ENCODE measurements around the gene POU5F1. TPM values are rescaled to one million over a fixed set of nuclear protein-coding genes. Genes with fewer than 3 reads are reported as not detected.

Gene POU5F1
- polyA plus RNA-seq, 1 of the 3 experiments (the other 2 are of a cell fraction) = not detected

DNA sequence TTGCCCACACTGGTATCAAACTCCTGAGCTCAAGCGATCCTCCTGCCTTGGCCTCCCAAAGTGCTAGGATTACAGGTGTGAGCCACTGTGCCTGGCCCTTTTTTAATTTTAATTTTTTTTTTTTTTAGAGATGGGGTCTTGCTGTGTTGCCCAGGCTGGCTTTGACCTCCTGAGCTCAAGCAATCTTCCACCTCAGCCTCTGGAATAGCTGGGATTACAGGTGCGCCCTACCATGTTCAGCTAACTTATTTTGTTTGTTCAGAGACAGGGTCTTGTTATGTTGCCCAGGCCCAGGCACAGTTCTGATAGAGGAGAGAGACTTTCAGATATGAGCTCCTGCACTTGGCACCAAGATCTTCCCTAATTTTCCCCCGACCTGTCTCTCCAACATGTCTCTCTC, 39.7 kb downstream of the POU5F1 start:
- no peaks in the 10 kb centered on the region for H3K9me2 ChIP-seq
- H3K9ac ChIP-seq = no peak overlapping the region
- no peaks in the 10 kb centered on the region for H3K79me2 ChIP-seq (ENCODE audit: insufficient read depth)
- CTCF ChIA-PET = interaction anchor here (0.8 to 4.8 kb wide), 3 partner anchors 44 to 236 kb away, joined by 3 to 21 read pairs (median 16); no protein-coding TSS in a partner anchor
- POLR2A ChIA-PET = no interaction called here
- DNase-seq = no peak
- H3K4me3 ChIP-seq (ENCODE audit: low read depth in 2 of 2, low read length in 1 of 2) = no peak overlapping the region
- no peaks in the 10 kb centered on the region for H3K9me3 ChIP-seq
- H4K20me1 ChIP-seq (ENCODE audit: insufficient read depth) = no peaks in the 10 kb centered on the region
- no peaks in the 10 kb centered on the region for H3K27me3 ChIP-seq (ENCODE audit: insufficient read depth)
- no peak overlapping the region for H3K4me2 ChIP-seq
- no peak for TF ChIP-seq RFX5 (IDR thresholded peaks at IDR 0.05; ENCODE audit: low read length)
- TF ChIP-seq TEAD4 (IDR thresholded peaks at IDR 0.05; ENCODE audit: borderline replicate concordance, insufficient read depth) = no peak
- no peak for TF ChIP-seq ELF1 (IDR thresholded peaks at IDR 0.05)
- TF ChIP-seq GABPA (IDR thresholded peaks at IDR 0.05; ENCODE audit: low read depth) = no peak
- TF ChIP-seq, protein P1, sequence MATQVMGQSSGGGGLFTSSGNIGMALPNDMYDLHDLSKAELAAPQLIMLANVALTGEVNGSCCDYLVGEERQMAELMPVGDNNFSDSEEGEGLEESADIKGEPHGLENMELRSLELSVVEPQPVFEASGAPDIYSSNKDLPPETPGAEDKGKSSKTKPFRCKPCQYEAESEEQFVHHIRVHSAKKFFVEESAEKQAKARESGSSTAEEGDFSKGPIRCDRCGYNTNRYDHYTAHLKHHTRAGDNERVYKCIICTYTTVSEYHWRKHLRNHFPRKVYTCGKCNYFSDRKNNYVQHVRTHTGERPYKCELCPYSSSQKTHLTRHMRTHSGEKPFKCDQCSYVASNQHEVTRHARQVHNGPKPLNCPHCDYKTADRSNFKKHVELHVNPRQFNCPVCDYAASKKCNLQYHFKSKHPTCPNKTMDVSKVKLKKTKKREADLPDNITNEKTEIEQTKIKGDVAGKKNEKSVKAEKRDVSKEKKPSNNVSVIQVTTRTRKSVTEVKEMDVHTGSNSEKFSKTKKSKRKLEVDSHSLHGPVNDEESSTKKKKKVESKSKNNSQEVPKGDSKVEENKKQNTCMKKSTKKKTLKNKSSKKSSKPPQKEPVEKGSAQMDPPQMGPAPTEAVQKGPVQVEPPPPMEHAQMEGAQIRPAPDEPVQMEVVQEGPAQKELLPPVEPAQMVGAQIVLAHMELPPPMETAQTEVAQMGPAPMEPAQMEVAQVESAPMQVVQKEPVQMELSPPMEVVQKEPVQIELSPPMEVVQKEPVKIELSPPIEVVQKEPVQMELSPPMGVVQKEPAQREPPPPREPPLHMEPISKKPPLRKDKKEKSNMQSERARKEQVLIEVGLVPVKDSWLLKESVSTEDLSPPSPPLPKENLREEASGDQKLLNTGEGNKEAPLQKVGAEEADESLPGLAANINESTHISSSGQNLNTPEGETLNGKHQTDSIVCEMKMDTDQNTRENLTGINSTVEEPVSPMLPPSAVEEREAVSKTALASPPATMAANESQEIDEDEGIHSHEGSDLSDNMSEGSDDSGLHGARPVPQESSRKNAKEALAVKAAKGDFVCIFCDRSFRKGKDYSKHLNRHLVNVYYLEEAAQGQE (IDR thresholded peaks at IDR 0.05; ENCODE audit: low read depth, low read length) = no peak
- no peak for TF ChIP-seq TCF12 (IDR thresholded peaks at IDR 0.05)
- no peak for TF ChIP-seq MEF2A (IDR thresholded peaks at IDR 0.05; ENCODE audit: borderline replicate concordance, low read depth)
- TF ChIP-seq, protein P2, sequence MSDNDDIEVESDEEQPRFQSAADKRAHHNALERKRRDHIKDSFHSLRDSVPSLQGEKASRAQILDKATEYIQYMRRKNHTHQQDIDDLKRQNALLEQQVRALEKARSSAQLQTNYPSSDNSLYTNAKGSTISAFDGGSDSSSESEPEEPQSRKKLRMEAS (IDR thresholded peaks at IDR 0.05; ENCODE audit: low read depth) = no peak
- no peak for TF ChIP-seq MXI1 (IDR thresholded peaks at IDR 0.05; ENCODE audit: low read depth, low read length)
- no peak for TF ChIP-seq SMC3 (IDR thresholded peaks at IDR 0.05; ENCODE audit: low read depth, low read length)
- no peak for TF ChIP-seq NRF1 (IDR thresholded peaks at IDR 0.05; ENCODE audit: low read depth, low read length)
- TF ChIP-seq, protein P3, sequence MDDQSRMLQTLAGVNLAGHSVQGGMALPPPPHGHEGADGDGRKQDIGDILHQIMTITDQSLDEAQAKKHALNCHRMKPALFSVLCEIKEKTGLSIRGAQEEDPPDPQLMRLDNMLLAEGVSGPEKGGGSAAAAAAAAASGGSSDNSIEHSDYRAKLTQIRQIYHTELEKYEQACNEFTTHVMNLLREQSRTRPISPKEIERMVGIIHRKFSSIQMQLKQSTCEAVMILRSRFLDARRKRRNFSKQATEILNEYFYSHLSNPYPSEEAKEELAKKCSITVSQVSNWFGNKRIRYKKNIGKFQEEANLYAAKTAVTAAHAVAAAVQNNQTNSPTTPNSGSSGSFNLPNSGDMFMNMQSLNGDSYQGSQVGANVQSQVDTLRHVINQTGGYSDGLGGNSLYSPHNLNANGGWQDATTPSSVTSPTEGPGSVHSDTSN (IDR thresholded peaks at IDR 0.05) = no peak
- no peaks in the 10 kb centered on the region for H3K4me1 ChIP-seq (ENCODE audit: control insufficient read depth in 1 of 2, insufficient read depth in 2 of 2, low read depth in 1 of 2, low read length in 1 of 2)
- H2AFZ ChIP-seq (ENCODE audit: low read depth) = no peak overlapping the region
- H3K27ac ChIP-seq (ENCODE audit: low read depth in 2 of 2, low read length in 1 of 2) = no peak overlapping the region
- no peaks in the 10 kb centered on the region for H3F3A ChIP-seq (replicated peaks; ENCODE audit: insufficient read depth)
- no peaks in the 10 kb centered on the region for H3K36me3 ChIP-seq (replicated peaks in 1 of 2; ENCODE audit: control insufficient read depth in 1 of 2, insufficient read depth in 2 of 2, low read length in 1 of 2)
- 47% methylated on average over 3 of the region's 3 CpGs for WGBS (ENCODE audit: low lambda C conversion rate)

DNA sequence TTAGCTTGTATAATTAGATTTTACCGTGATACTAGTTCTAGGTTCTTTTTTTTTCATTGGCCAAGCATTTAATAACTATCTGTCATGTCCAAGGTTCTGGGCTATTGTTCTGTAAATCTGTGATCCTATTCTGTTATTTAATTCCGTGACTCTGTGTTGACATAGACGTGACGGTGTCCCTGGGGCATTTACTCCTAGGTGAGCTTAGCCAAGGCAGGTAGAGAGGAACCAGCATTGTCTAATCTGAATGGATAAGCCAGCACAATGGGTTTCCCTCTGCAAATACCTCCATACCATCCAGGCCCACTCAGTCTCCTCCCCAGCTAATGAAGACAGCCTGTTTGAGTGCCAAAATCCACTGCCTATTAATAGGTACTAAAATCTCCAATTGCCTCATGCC, 41.4 kb downstream of the POU5F1 start:
- Histone ChIP-seq H3K9me2 (no peaks in the 10 kb centered on the region), H3K79me2 (ENCODE audit: insufficient read depth) (no peaks in the 10 kb centered on the region), H2AFZ (ENCODE audit: low read depth) (no peak overlapping the region), H3K4me1 (ENCODE audit: control insufficient read depth in 1 of 2, insufficient read depth in 2 of 2, low read depth in 1 of 2, low read length in 1 of 2) (peaks cover 0 to 5% of the 10 kb centered on the region in 2 experiments; a peak in 1 of 4 replicates), H3K9me3 (no peaks in the 10 kb centered on the region), H3K9ac (no peak overlapping the region), H4K20me1 (ENCODE audit: insufficient read depth) (no peaks in the 10 kb centered on the region), H3F3A (replicated peaks; ENCODE audit: insufficient read depth) (no peaks in the 10 kb centered on the region), H3K36me3 (replicated peaks in 1 of 2; ENCODE audit: control insufficient read depth in 1 of 2, insufficient read depth in 2 of 2, low read length in 1 of 2) (no peaks in the 10 kb centered on the region), H3K27me3 (ENCODE audit: insufficient read depth) (no peaks in the 10 kb centered on the region), H3K27ac (ENCODE audit: low read depth in 2 of 2, low read length in 1 of 2) (no peak overlapping the region), H3K4me3 (ENCODE audit: low read depth in 2 of 2, low read length in 1 of 2) (no peak overlapping the region), H3K4me2 (no peak overlapping the region)
- no peak for DNase-seq
- 28% methylated on average over 4 of the region's 4 CpGs for WGBS (ENCODE audit: low lambda C conversion rate)
- CTCF ChIA-PET = interaction anchor here (0.6 to 4.8 kb wide), 17 partner anchors 8 to 285 kb away, joined by 3 to 21 read pairs (median 4); partner anchors contain the start of genes C6orf15, PSORS1C1 and PSORS1C2
- POLR2A ChIA-PET = no interaction called here
- TF ChIP-seq, protein P4, sequence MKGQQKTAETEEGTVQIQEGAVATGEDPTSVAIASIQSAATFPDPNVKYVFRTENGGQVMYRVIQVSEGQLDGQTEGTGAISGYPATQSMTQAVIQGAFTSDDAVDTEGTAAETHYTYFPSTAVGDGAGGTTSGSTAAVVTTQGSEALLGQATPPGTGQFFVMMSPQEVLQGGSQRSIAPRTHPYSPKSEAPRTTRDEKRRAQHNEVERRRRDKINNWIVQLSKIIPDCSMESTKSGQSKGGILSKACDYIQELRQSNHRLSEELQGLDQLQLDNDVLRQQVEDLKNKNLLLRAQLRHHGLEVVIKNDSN (IDR thresholded peaks at IDR 0.05; ENCODE audit: borderline replicate concordance, low read depth) = no peak
- TF ChIP-seq, protein P2 (IDR thresholded peaks at IDR 0.05; ENCODE audit: low read depth) = no peak
- TF ChIP-seq, protein P3 (IDR thresholded peaks at IDR 0.05) = no peak
- TF ChIP-seq, protein P1 (IDR thresholded peaks at IDR 0.05; ENCODE audit: low read depth, low read length) = no peak
- TF ChIP-seq FOXJ3 (CRISPR knock-in tag; IDR thresholded peaks at IDR 0.05) (no peak), RFX5 (IDR thresholded peaks at IDR 0.05; ENCODE audit: low read length) (no peak)
